Measurements from ENCODE around the gene PPP2R1B. TPM values are rescaled to one million over a fixed set of nuclear protein-coding genes. Genes with fewer than 3 reads are reported as not detected.

Gene PPP2R1B
- total RNA-seq, 1 experiment from 2014 or later: 27.3 TPM

- no peaks in the 10 kb centered on the region for H3K27me3 Mint-ChIP-seq (ENCODE audit: insufficient read depth, unreplicated experiment)
- H3K36me3 Mint-ChIP-seq (ENCODE audit: insufficient read depth, unreplicated experiment): peaks cover 16% of the 10 kb centered on the region
- intact Hi-C loops (cut with micrococcal nuclease): no loop called here
- DNase-seq (ENCODE audit: unreplicated experiment): no peak
- H3K4me3 Mint-ChIP-seq (ENCODE audit: unreplicated experiment): no peak overlapping the region
- peaks cover 7% of the 10 kb centered on the region for H3K9me3 Mint-ChIP-seq (ENCODE audit: unreplicated experiment)
- ChIA-PET CTCF (interaction anchor here (0.6 to 9.6 kb wide), 5 partner anchors 17 to 339 kb away, joined by 3 to 55 read pairs (median 3); no protein-coding TSS in a partner anchor), POLR2A (interaction anchor here (0.9 to 1.5 kb wide), 3 partner anchors 9 to 26 kb away, joined by 3 to 5 read pairs (median 4); partner anchors contain the start of gene PPP2R1B)
- BruUV-seq (replicated peaks): no TSS peak
- peaks cover 6% of the 10 kb centered on the region for H3K4me1 Mint-ChIP-seq (ENCODE audit: insufficient read depth, unreplicated experiment)
- no peak overlapping the region for H3K27ac Mint-ChIP-seq (ENCODE audit: low read depth, unreplicated experiment)
- TF ChIP-seq CTCF (IDR thresholded peaks at IDR 0.05; ENCODE audit: unreplicated experiment): no peak
These were observed 26.8 kb upstream of the PPP2R1B start for GRCh38 chr11:111792955-111793500.

- Mint-ChIP-seq H3K27me3 (ENCODE audit: insufficient read depth, unreplicated experiment) (no peaks in the 10 kb centered on the region), H3K9me3 (ENCODE audit: unreplicated experiment) (peaks cover 4% of the 10 kb centered on the region), H3K4me3 (ENCODE audit: unreplicated experiment) (no peak overlapping the region), H3K27ac (ENCODE audit: low read depth, unreplicated experiment) (no peak overlapping the region), H3K36me3 (ENCODE audit: insufficient read depth, unreplicated experiment) (peaks cover 16% of the 10 kb centered on the region), H3K4me1 (ENCODE audit: insufficient read depth, unreplicated experiment) (peaks cover 6% of the 10 kb centered on the region)
- CTCF ChIA-PET: interaction anchor here (0.6 to 9.6 kb wide), 3 partner anchors 17 to 274 kb away, joined by 3 to 55 read pairs (median 3); no protein-coding TSS in a partner anchor
- POLR2A ChIA-PET: interaction anchor here (0.9 to 1.5 kb wide), 3 partner anchors 9 to 26 kb away, joined by 3 to 5 read pairs (median 4); partner anchors contain the start of gene PPP2R1B
- intact Hi-C loops (cut with micrococcal nuclease): no loop called here
- TF ChIP-seq CTCF (IDR thresholded peaks at IDR 0.05; ENCODE audit: unreplicated experiment): no peak
- no TSS peak for BruUV-seq (replicated peaks)
- DNase-seq (ENCODE audit: unreplicated experiment): no peak
These were observed 26.1 kb upstream of the PPP2R1B start for GRCh38 chr11:111792314-111792713.

GRCh38 chr11:111788464-111788863 lies 22.3 kb upstream of the PPP2R1B start:
- CTCF ChIA-PET: interaction anchor here (0.8 to 9.6 kb wide), 2 partner anchors 13 to 65 kb away, joined by 4 to 55 read pairs; no protein-coding TSS in a partner anchor
- POLR2A ChIA-PET: interaction anchor here (0.6 to 1.0 kb wide), 2 partner anchors 18 to 22 kb away, joined by 3 read pairs; partner anchors contain the start of gene PPP2R1B
- no peak for TF ChIP-seq CTCF (IDR thresholded peaks at IDR 0.05; ENCODE audit: unreplicated experiment)

GRCh38 chr11:111788051-111788450 lies 21.9 kb upstream of the PPP2R1B start:
- CTCF ChIA-PET: interaction anchor here (1.4 to 9.6 kb wide), 2 partner anchors 12 to 54 kb away, joined by 3 to 55 read pairs; no protein-coding TSS in a partner anchor
- Mint-ChIP-seq H3K4me1 (ENCODE audit: insufficient read depth, unreplicated experiment) (peaks cover 6% of the 10 kb centered on the region), H3K27me3 (ENCODE audit: insufficient read depth, unreplicated experiment) (no peaks in the 10 kb centered on the region), H3K27ac (ENCODE audit: low read depth, unreplicated experiment) (no peak overlapping the region), H3K36me3 (ENCODE audit: insufficient read depth, unreplicated experiment) (peaks cover 23% of the 10 kb centered on the region), H3K9me3 (ENCODE audit: unreplicated experiment) (no peaks in the 10 kb centered on the region), H3K4me3 (ENCODE audit: unreplicated experiment) (no peak overlapping the region)
- intact Hi-C loops (cut with micrococcal nuclease): no loop called here
- POLR2A ChIA-PET: interaction anchor here (1.0 kb wide), 1 partner anchor 22 kb away, joined by 3 read pairs; the partner anchor contains the start of gene PPP2R1B
- DNase-seq (ENCODE audit: unreplicated experiment): no peak
- BruUV-seq (replicated peaks): no TSS peak
- TF ChIP-seq CTCF (IDR thresholded peaks at IDR 0.05; ENCODE audit: unreplicated experiment): no peak

More at GRCh38 chr11:111788464-111788863, 22.3 kb upstream of the PPP2R1B start:
- Mint-ChIP-seq H3K36me3 (ENCODE audit: insufficient read depth, unreplicated experiment) (peaks cover 27% of the 10 kb centered on the region), H3K4me1 (ENCODE audit: insufficient read depth, unreplicated experiment) (peaks cover 6% of the 10 kb centered on the region), H3K9me3 (ENCODE audit: unreplicated experiment) (no peaks in the 10 kb centered on the region), H3K27me3 (ENCODE audit: insufficient read depth, unreplicated experiment) (no peaks in the 10 kb centered on the region), H3K27ac (ENCODE audit: low read depth, unreplicated experiment) (no peak overlapping the region), H3K4me3 (ENCODE audit: unreplicated experiment) (no peak overlapping the region)
- intact Hi-C loops (cut with micrococcal nuclease): no loop called here
- BruUV-seq (replicated peaks): no TSS peak
- no peak for DNase-seq (ENCODE audit: unreplicated experiment)

Data from MCF 10A (cell line).